ENCODE measurements around the gene NFATC2.

NFATC2 gene

DNA sequence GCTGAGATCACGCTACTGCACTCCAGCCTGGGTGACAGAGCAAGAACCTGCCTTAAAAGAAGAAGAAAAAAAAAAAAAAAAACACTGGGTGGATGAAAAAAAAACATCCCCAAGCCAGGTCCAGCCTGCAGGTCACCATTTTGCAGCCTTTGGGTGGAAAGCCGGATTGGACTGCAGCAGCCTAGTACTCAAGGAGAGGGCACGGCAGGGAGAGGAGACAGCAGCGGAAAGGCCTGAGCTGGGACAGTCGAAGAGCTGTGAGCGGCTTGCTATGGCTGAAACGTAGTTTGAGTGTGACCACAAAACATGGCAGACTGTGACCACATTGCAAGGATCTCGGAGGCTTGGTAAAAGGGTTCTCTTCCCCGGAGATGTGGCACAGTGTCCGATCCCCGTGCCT lies 173.0 kb downstream of the NFATC2 start:
- TF ChIP-seq, protein P1, sequence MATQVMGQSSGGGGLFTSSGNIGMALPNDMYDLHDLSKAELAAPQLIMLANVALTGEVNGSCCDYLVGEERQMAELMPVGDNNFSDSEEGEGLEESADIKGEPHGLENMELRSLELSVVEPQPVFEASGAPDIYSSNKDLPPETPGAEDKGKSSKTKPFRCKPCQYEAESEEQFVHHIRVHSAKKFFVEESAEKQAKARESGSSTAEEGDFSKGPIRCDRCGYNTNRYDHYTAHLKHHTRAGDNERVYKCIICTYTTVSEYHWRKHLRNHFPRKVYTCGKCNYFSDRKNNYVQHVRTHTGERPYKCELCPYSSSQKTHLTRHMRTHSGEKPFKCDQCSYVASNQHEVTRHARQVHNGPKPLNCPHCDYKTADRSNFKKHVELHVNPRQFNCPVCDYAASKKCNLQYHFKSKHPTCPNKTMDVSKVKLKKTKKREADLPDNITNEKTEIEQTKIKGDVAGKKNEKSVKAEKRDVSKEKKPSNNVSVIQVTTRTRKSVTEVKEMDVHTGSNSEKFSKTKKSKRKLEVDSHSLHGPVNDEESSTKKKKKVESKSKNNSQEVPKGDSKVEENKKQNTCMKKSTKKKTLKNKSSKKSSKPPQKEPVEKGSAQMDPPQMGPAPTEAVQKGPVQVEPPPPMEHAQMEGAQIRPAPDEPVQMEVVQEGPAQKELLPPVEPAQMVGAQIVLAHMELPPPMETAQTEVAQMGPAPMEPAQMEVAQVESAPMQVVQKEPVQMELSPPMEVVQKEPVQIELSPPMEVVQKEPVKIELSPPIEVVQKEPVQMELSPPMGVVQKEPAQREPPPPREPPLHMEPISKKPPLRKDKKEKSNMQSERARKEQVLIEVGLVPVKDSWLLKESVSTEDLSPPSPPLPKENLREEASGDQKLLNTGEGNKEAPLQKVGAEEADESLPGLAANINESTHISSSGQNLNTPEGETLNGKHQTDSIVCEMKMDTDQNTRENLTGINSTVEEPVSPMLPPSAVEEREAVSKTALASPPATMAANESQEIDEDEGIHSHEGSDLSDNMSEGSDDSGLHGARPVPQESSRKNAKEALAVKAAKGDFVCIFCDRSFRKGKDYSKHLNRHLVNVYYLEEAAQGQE (IDR thresholded peaks at IDR 0.05; ENCODE audit: low read depth), result no peak
- TF ChIP-seq, protein P2, sequence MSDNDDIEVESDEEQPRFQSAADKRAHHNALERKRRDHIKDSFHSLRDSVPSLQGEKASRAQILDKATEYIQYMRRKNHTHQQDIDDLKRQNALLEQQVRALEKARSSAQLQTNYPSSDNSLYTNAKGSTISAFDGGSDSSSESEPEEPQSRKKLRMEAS (IDR thresholded peaks at IDR 0.05), result no peak

DNA sequence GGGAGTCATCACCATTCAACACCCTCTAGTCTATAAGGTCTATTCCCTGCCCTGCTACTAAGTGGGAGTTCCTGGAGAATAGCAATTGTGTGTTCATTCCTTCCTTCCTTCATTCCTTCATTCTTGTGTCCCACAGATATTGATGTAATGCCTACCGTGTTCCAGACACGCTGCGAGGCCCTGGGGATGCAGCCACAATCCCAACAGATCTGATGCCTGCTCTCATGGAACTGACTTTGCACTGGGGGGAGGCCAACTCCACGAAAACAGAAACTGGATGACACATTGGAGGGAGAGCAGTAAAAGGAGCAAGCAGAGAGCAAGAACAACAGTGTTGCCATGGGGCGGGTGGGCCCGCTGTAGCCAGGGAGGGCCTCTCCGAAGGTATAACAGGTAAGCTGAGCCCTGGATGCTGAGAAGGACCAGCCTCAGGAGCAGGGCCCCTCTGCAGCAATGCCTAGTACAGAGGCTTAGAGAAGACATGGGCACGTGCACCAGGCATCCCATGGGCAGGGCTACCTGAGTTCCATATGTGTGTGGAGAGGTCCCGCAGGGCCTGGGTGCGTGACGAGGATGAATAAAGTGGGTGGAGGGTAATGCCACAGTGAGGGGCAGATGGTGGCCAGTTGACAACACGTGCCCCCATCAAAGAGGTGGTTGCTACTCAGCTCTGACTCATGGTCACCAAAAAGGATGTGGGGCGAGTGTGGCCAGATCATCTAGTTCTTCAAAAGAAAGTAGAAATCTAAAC lies 173.9 kb downstream of the NFATC2 start:
- no peak for TF ChIP-seq NFIC (IDR thresholded peaks at IDR 0.05)
- no peak for TF ChIP-seq CEBPB (IDR thresholded peaks at IDR 0.05)
- TF ChIP-seq, protein P2 (IDR thresholded peaks at IDR 0.05), result no peak
- no peak for TF ChIP-seq TEAD4 (IDR thresholded peaks at IDR 0.05)
- no peak for TF ChIP-seq YY1 (IDR thresholded peaks at IDR 0.05; ENCODE audit: low read depth)
- TF ChIP-seq RAD21 (IDR thresholded peaks at IDR 0.05; ENCODE audit: low read depth), result no peak
- no peak for TF ChIP-seq FOXM1 (IDR thresholded peaks at IDR 0.05; ENCODE audit: borderline replicate concordance, low read depth)
- TF ChIP-seq EGR1 (IDR thresholded peaks at IDR 0.05), result no peak

DNA sequence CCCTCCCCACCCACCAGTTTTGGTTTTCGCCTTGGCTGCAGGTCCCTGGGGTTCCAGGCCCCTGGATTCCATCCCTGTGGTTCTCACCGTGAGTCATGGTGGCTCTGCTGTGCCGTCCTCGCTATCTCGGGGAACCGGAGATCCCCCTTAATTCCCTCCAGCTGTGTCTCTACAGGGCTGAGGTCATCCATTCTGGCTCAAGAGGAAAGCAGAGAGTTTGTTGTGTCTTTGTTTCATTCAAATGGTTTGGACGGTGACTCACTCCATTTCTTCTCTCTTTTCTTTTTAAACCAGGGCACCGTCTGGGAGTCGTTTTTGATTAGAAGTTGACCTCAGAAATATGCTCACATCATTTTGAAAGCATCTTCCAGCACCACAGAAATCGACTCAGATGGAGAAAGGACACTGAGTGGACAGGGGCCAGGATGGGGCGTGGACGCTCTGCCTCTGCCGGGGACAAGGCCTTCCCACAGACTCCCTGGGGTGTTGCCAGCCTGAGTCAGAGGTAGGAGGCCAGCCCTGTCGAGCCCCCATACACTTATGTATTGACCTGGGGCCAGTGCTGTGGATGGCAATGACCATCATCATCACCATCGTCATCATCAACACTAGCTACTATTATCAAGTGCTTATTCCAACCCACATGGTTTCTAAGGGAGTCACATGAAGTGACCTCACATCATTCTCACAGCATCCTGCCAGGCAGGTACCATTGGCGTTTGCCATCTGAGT lies 176.2 kb downstream of the NFATC2 start:
- TF ChIP-seq, protein P1 (IDR thresholded peaks at IDR 0.05; ENCODE audit: low read depth), result no peak
- TF ChIP-seq TCF12 (IDR thresholded peaks at IDR 0.05; ENCODE audit: low read depth) (peak; percentile 31; the same call in 1 of the 2 replicates), NFIC (IDR thresholded peaks at IDR 0.05) (peak; percentile 27; the same call in 1 of the 2 replicates), CEBPB (IDR thresholded peaks at IDR 0.05) (no peak), EP300 (IDR thresholded peaks at IDR 0.05; ENCODE audit: borderline replicate concordance) (peak; percentile 19), YY1 (IDR thresholded peaks at IDR 0.05; ENCODE audit: low read depth) (no peak)
- TF ChIP-seq, protein P3, sequence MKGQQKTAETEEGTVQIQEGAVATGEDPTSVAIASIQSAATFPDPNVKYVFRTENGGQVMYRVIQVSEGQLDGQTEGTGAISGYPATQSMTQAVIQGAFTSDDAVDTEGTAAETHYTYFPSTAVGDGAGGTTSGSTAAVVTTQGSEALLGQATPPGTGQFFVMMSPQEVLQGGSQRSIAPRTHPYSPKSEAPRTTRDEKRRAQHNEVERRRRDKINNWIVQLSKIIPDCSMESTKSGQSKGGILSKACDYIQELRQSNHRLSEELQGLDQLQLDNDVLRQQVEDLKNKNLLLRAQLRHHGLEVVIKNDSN (IDR thresholded peaks at IDR 0.05), result no peak

DNA sequence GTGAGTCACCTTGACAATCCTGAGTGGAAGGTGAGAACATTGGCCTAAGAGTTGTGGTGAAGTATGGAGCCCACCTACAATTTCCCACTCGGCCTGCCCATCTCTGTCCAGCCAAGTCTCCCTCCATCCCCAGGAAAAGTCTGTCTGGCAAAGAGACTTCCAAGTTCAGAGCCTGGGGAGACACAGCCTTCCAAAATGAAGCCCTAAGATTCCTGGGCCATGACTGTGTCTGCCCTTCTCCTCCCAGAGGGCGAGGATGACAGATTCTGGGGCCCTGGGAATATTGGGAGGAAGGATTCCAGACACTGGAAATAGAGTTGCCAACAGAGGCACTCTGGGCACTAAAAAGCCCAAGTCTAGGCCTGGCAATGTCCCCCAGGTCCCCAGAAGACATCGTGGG lies 176.8 kb downstream of the NFATC2 start:
- TF ChIP-seq CREB1 (IDR thresholded peaks at IDR 0.05; ENCODE audit: low read depth) (no peak), ZBTB7A (IDR thresholded peaks at IDR 0.05; ENCODE audit: low read depth) (no peak), RAD21 (IDR thresholded peaks at IDR 0.05; ENCODE audit: low read depth) (no peak), FOXM1 (IDR thresholded peaks at IDR 0.05; ENCODE audit: borderline replicate concordance, low read depth) (no peak), YY1 (IDR thresholded peaks at IDR 0.05; ENCODE audit: low read depth) (no peak), NFIC (IDR thresholded peaks at IDR 0.05) (no peak)
- TF ChIP-seq, protein P3 (IDR thresholded peaks at IDR 0.05), result no peak
- TF ChIP-seq, protein P2 (IDR thresholded peaks at IDR 0.05), result no peak

DNA sequence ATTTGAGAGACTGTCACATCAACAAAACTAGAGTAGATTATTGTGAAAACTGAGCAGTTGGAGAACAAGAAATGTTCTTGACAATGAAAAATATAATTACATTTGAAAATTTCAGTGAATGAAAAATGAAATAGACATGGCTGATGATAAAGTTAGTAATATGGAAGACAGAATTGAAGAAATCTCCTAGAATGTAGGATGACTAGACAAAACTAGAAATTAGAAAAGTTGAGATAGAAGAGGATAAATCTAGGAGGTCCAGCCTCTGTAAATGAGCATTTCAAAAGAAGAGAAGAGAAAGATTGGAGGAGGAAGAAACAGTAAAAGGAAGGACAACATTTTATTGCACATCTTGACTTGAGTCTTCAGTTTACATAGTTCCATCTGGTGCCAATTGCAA lies 178.7 kb downstream of the NFATC2 start:
- TF ChIP-seq, protein P1 (IDR thresholded peaks at IDR 0.05; ENCODE audit: low read depth), result no peak
- TF ChIP-seq, protein P3 (IDR thresholded peaks at IDR 0.05), result no peak
- TF ChIP-seq EGR1 (IDR thresholded peaks at IDR 0.05), result no peak
- TF ChIP-seq ZBTB7A (IDR thresholded peaks at IDR 0.05; ENCODE audit: low read depth), result no peak
- TF ChIP-seq TCF12 (IDR thresholded peaks at IDR 0.05; ENCODE audit: low read depth), result no peak
- TF ChIP-seq CREB1 (IDR thresholded peaks at IDR 0.05; ENCODE audit: low read depth), result no peak
- TF ChIP-seq TAF1 (IDR thresholded peaks at IDR 0.05; ENCODE audit: low read depth), result no peak
- no peak for TF ChIP-seq EP300 (IDR thresholded peaks at IDR 0.05; ENCODE audit: borderline replicate concordance)
- TF ChIP-seq RAD21 (IDR thresholded peaks at IDR 0.05; ENCODE audit: low read depth), result no peak
- TF ChIP-seq FOXM1 (IDR thresholded peaks at IDR 0.05; ENCODE audit: borderline replicate concordance, low read depth), result no peak
